HFFc6 (cell line): ENCODE measurements around the gene RALY. TPM values are rescaled to one million over a fixed set of nuclear protein-coding genes. Genes with fewer than 3 reads are reported as not detected.
A peak's percentile ranks its signal among the peaks of the same experiment; 100 is the strongest.

ENCODE experiments used
- DNase-seq: peaks from one replicate; pipeline ENCODE4 v3.0.0-alpha.2; 2018
- H3K27ac Mint-ChIP-seq: 2 replicates; pipeline ENCODE4 v1.8.0; 2020; ENCODE audit warnings: mild to moderate bottlenecking, mixed read lengths
- H3K27me3 Mint-ChIP-seq: 2 replicates; pipeline ENCODE4 v1.8.0; 2021; ENCODE audit warnings: mild to moderate bottlenecking, moderate library complexity, mixed read lengths; ENCODE audit not compliant: insufficient read depth
- H3K36me3 Mint-ChIP-seq: 2 replicates; pipeline ENCODE4 v1.8.0; 2021; ENCODE audit warnings: low read depth, mixed read lengths
- H3K4me1 Mint-ChIP-seq: 2 replicates; pipeline ENCODE4 v1.8.0; 2020; ENCODE audit warnings: low read depth, mixed read lengths
- H3K4me3 Mint-ChIP-seq: 2 replicates; pipeline ENCODE4 v1.8.0; 2020; ENCODE audit warnings: mild to moderate bottlenecking, moderate library complexity, mixed read lengths
- H3K9me3 Mint-ChIP-seq: 2 replicates; pipeline ENCODE4 v1.8.0; 2020; ENCODE audit warnings: mild to moderate bottlenecking, mixed read lengths
- CTCF ChIP-seq: fragments of 200-600 bp; sonication (generic); IDR thresholded peaks from 2 replicates; pipeline ENCODE4 v1.5.0; 2021; ENCODE audit warnings: antibody characterized with exemption, mild to moderate bottlenecking
- total RNA-seq, 6 experiments: library from RNA; stranded (reverse); fragmentation: NEBNext Ultra II Directional; extraction: Animal tissue kit (Norgen Biotek cat#: 25700); gene quantifications; 2 replicates in 1 of 6; 3 replicates in 5 of 6; pipeline ENCODE4 v1.2.3, GENCODE V29; 2021

The RALY gene
- total RNA-seq, 6 experiments from 2014 or later, result 108 to 124 (median 118) TPM

GRCh38 chr20:34098570-34098969, 104.9 kb downstream of the RALY start:
- Mint-ChIP-seq H3K27me3 (no peaks in the 10 kb centered on the region), H3K4me3 (no peak overlapping the region), H3K27ac (no peak overlapping the region), H3K4me1 (peaks cover 22% of the 10 kb centered on the region), H3K9me3 (no peaks in the 10 kb centered on the region), H3K36me3 (peaks cover 47% of the 10 kb centered on the region)
- no peak for DNase-seq
- TF ChIP-seq CTCF, result no peak

- TF ChIP-seq CTCF, result no peak
- peaks cover 48% of the 10 kb centered on the region for H3K36me3 Mint-ChIP-seq
- no peak overlapping the region; the same call in 1 of the 2 replicates for H3K27ac Mint-ChIP-seq
- no peaks in the 10 kb centered on the region for H3K27me3 Mint-ChIP-seq
- H3K4me1 Mint-ChIP-seq, result peaks cover 29% of the 10 kb centered on the region
- no peaks in the 10 kb centered on the region for H3K9me3 Mint-ChIP-seq
- no peak overlapping the region for H3K4me3 Mint-ChIP-seq
- DNase-seq, result no peak
Measured at GRCh38 chr20:34099675-34100074, 106.0 kb downstream of the RALY start.

- Mint-ChIP-seq H3K4me3 (no peak overlapping the region), H3K9me3 (no peaks in the 10 kb centered on the region), H3K27me3 (no peaks in the 10 kb centered on the region)
Measured at GRCh38 chr20:34100576-34100975, 106.9 kb downstream of the RALY start.

GRCh38 chr20:34102342-34102741, 108.6 kb downstream of the RALY start:
- no peak for TF ChIP-seq CTCF
- peaks cover 41% of the 10 kb centered on the region for H3K36me3 Mint-ChIP-seq
- peak overlapping the region; percentile 35 for H3K27ac Mint-ChIP-seq
- no peak overlapping the region for H3K4me3 Mint-ChIP-seq
- peaks cover 45% of the 10 kb centered on the region for H3K4me1 Mint-ChIP-seq
- DNase-seq, result no peak
- no peaks in the 10 kb centered on the region for H3K9me3 Mint-ChIP-seq
- H3K27me3 Mint-ChIP-seq, result no peaks in the 10 kb centered on the region

More at GRCh38 chr20:34100576-34100975, 106.9 kb downstream of the RALY start:
- Mint-ChIP-seq H3K4me1 (peaks cover 38% of the 10 kb centered on the region), H3K27ac (peak overlapping the region; percentile 43; the same call in 1 of the 2 replicates), H3K36me3 (peaks cover 57% of the 10 kb centered on the region)
- no peak for TF ChIP-seq CTCF
- no peak for DNase-seq

GRCh38 chr20:34104059-34104458, 110.3 kb downstream of the RALY start:
- no peaks in the 10 kb centered on the region for H3K27me3 Mint-ChIP-seq
- peaks cover 61% of the 10 kb centered on the region for H3K4me1 Mint-ChIP-seq
- H3K36me3 Mint-ChIP-seq, result peaks cover 44% of the 10 kb centered on the region
- no peak for DNase-seq
- no peak for TF ChIP-seq CTCF
- H3K4me3 Mint-ChIP-seq, result no peak overlapping the region; the same call in 1 of the 2 replicates
- H3K9me3 Mint-ChIP-seq, result no peaks in the 10 kb centered on the region
- H3K27ac Mint-ChIP-seq, result peak overlapping the region; percentile 62
